HepG2 (cell line): ENCODE results near the gene RASSF7. TPM values are rescaled to one million over a fixed set of nuclear protein-coding genes. Genes with fewer than 3 reads are reported as not detected.
A peak's percentile ranks its signal among the peaks of the same experiment; 100 is the strongest.

ENCODE experiments used
- AGO2 ChIP-seq: fragments of 200-400 bp; formaldehyde crosslinking; optimal IDR thresholded peaks from 2 replicates; pipeline ENCODE3; 2017; ENCODE audit warnings: mild to moderate bottlenecking, low read depth, low read length, moderate library complexity
- ELF3 ChIP-seq: IDR thresholded peaks from 2 replicates; pipeline ENCODE4 v1.6.1; 2016; ENCODE audit warnings: missing genetic modification reagents, missing compliant biosample characterization
- FOSL2 ChIP-seq: sonication (generic); formaldehyde crosslinking; IDR thresholded peaks from 2 replicates; pipeline ENCODE4 v1.4.0; 2020; ENCODE audit warnings: missing genetic modification reagents
- MAX ChIP-seq: IDR thresholded peaks from 2 replicates; pipeline ENCODE4 v1.6.1; 2012; ENCODE audit warnings: inconsistent platforms
- PAXIP1 ChIP-seq: sonication (generic); formaldehyde crosslinking; conservative IDR thresholded peaks from 2 replicates; pipeline ENCODE4 v1.4.0; 2020; ENCODE audit warnings: mild to moderate bottlenecking, missing genetic modification reagents, moderate library complexity
- RARA ChIP-seq: IDR thresholded peaks from 2 replicates; pipeline ENCODE4 v1.6.1; 2016; ENCODE audit warnings: missing genetic modification reagents, missing compliant biosample characterization
- RBFOX2 ChIP-seq: fragments of 200-400 bp; formaldehyde crosslinking; IDR thresholded peaks from 2 replicates; pipeline ENCODE4 v1.6.1; 2017; ENCODE audit warnings: low read depth, mild to moderate bottlenecking, low read length
- RBM22 ChIP-seq: fragments of 200-400 bp; formaldehyde crosslinking; optimal IDR thresholded peaks from 2 replicates; pipeline ENCODE3; 2017; ENCODE audit warnings: mild to moderate bottlenecking, low read length, moderate library complexity
- SALL1 ChIP-seq: sonication (generic); formaldehyde crosslinking; IDR thresholded peaks from 2 replicates; pipeline ENCODE4 v1.8.0; 2022; ENCODE audit warnings: mild to moderate bottlenecking, missing genetic modification reagents
- SAP130 ChIP-seq: IDR thresholded peaks from 2 replicates; pipeline ENCODE4 v1.6.1; 2016; ENCODE audit warnings: low read depth
- TBL1XR1 ChIP-seq: fragments of 150-350 bp; IDR thresholded peaks from 2 replicates; pipeline ENCODE4 v1.6.1; 2014; ENCODE audit warnings: borderline replicate concordance, low read length; ENCODE audit not compliant: partially characterized antibody
- ZFP91 ChIP-seq: sonication (generic); formaldehyde crosslinking; IDR thresholded peaks from 2 replicates; pipeline ENCODE4 v1.9.0; 2022; ENCODE audit warnings: missing genetic modification reagents, mild to moderate bottlenecking, borderline replicate concordance
- ZFX ChIP-seq: sonication (generic); formaldehyde crosslinking; IDR thresholded peaks from 2 replicates; pipeline ENCODE4 v1.4.0; 2020; ENCODE audit warnings: mild to moderate bottlenecking, low read depth, missing genetic modification reagents, moderate library complexity
- ZNF607 ChIP-seq: sonication (generic); formaldehyde crosslinking; IDR thresholded peaks from 2 replicates; pipeline ENCODE4 v1.5.1; 2020; ENCODE audit warnings: missing genetic modification reagents, mild to moderate bottlenecking, borderline replicate concordance
- polyA plus RNA-seq, 8 experiments: library from polyadenylated mRNA; depleted of rRNA in 3 of 8; stranded (reverse) in 7 of 8; unstranded in 1 of 8; fragments of >200 nt; fragmentation: Illumina TruSeq in 4 of 8; extraction: Trizol in 4 of 8; gene quantifications; 2 replicates each; pipeline versions ENCODE4 v1.2.1 to v1.2.3, GENCODE V29; 2011 to 2016; ENCODE audit warnings: low read depth in 4 of 8, missing spikeins in 1 of 8, mixed read lengths in 1 of 8; ENCODE audit not compliant: insufficient read depth in 1 of 8
- total RNA-seq, 5 experiments: library from RNA; depleted of rRNA; stranded (reverse); fragments of >200 nt; fragmentation: Illumina TruSeq; extraction: Trizol; gene quantifications; 2 replicates each; pipeline ENCODE4 v1.2.3, GENCODE V29; 2016; ENCODE audit warnings: low read depth in 1 of 5

RASSF7 gene
- total and polyA plus RNA-seq, 2 of the 13 experiments (the other 11 are each of a cell fraction or from before 2014, with no cell fraction given) = 20.2 to 28.6 TPM

GRCh38 chr11:586376-587316, 25.9 kb downstream of the RASSF7 start (continued):
- TF ChIP-seq FOSL2 (CRISPR knock-in tag) = 0 out of 2 replicates have a peak, but pooled peaks have one; percentile 5
- TF ChIP-seq ZFP91 (CRISPR knock-in tag) = 0 out of 2 replicates have a peak, but pooled peaks have one; percentile 9
- peak; percentile 24; the same call in 1 of the 2 replicates for TF ChIP-seq RARA
- peak; percentile 64 for TF ChIP-seq AGO2
- TF ChIP-seq TBL1XR1 = no peak
- peak; percentile 59 for TF ChIP-seq SAP130 (CRISPR knock-in tag)
- 0 out of 2 replicates have a peak, but pooled peaks have one; percentile 12 for TF ChIP-seq SALL1 (CRISPR knock-in tag)
- TF ChIP-seq RBFOX2 = 0 out of 2 replicates have a peak, but pooled peaks have one; percentile 23
- TF ChIP-seq ZNF607 (CRISPR knock-in tag) = 0 out of 2 replicates have a peak, but pooled peaks have one; percentile 18
- TF ChIP-seq ELF3 = peak; percentile 30; the same call in 1 of the 2 replicates
- 0 out of 2 replicates have a peak, but pooled peaks have one; percentile 31 for TF ChIP-seq PAXIP1 (CRISPR knock-in tag)
- TF ChIP-seq RBM22 = peak; percentile 43
- TF ChIP-seq ZFX = peak; percentile 59; the same call in 1 of the 2 replicates
- TF ChIP-seq MAX = peak; percentile 40; the same call in 1 of the 2 replicates
